ENCODE data around the gene CYP4F22. TPM values are rescaled to one million over a fixed set of nuclear protein-coding genes. Genes with fewer than 3 reads are reported as not detected.

CYP4F22 gene
- total RNA-seq, 2 experiments from 2014 or later = not detected

DNA sequence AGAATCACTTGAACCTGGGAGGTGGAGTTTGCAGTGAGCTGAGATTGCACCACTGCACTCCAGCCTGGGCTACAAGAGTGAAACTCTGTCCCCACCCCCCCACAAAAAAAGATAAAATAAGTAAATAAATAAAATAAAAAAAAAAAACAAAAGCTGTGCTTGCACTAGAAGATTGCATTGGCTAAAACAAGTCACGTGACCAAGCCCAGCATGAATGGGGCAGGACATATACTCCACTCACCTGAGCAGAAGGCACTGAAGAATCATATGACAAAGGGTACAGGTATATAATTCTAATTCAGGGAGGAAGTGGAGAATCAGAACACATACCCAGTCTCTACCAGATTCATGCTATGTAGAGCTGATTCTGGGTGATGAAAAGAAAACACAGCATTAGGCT, 36.6 kb downstream of the CYP4F22 start:
- CTCF ChIA-PET (ENCODE audit: unreplicated experiment) = no interaction called here
- TF ChIP-seq EZH2phosphoT487 (IDR thresholded peaks at IDR 0.05; ENCODE audit: borderline replicate concordance, low read depth, low read length) = no peak
- TF ChIP-seq, protein P1, sequence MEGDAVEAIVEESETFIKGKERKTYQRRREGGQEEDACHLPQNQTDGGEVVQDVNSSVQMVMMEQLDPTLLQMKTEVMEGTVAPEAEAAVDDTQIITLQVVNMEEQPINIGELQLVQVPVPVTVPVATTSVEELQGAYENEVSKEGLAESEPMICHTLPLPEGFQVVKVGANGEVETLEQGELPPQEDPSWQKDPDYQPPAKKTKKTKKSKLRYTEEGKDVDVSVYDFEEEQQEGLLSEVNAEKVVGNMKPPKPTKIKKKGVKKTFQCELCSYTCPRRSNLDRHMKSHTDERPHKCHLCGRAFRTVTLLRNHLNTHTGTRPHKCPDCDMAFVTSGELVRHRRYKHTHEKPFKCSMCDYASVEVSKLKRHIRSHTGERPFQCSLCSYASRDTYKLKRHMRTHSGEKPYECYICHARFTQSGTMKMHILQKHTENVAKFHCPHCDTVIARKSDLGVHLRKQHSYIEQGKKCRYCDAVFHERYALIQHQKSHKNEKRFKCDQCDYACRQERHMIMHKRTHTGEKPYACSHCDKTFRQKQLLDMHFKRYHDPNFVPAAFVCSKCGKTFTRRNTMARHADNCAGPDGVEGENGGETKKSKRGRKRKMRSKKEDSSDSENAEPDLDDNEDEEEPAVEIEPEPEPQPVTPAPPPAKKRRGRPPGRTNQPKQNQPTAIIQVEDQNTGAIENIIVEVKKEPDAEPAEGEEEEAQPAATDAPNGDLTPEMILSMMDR (conservative IDR thresholded peaks at IDR 0.05; ENCODE audit: low read length) = no peak
- BruUV-seq (replicated peaks) = no TSS peak
- Histone ChIP-seq H4K20me1 (ENCODE audit: insufficient read depth, low read length) (no peaks in the 10 kb centered on the region), H3K27ac (ENCODE audit: low read depth, low read length, poor library complexity, severe bottlenecking) (no peak overlapping the region), H3K4me3 (ENCODE audit: low read depth, low read length, poor library complexity, severe bottlenecking) (no peak overlapping the region), H3K9me3 (ENCODE audit: low read length) (no peaks in the 10 kb centered on the region), H3K4me1 (ENCODE audit: insufficient read depth, low read length, poor library complexity, severe bottlenecking) (no peaks in the 10 kb centered on the region), H3K36me3 (ENCODE audit: insufficient read depth, low read length) (no peaks in the 10 kb centered on the region), H3K79me2 (ENCODE audit: insufficient read depth, low read depth, low read length) (no peaks in the 10 kb centered on the region), H3K9me2 (ENCODE audit: insufficient read depth, low read length) (no peaks in the 10 kb centered on the region), H2AFZ (ENCODE audit: low read length) (no peak overlapping the region), H3K4me2 (ENCODE audit: low read length) (no peak overlapping the region)
- no peak for DNase-seq (ENCODE audit: low spot score)
- POLR2A ChIA-PET = interaction anchor here (0.5 kb wide), 1 partner anchor 70 kb away, joined by 4 read pairs; no protein-coding TSS in a partner anchor
- intact Hi-C loops (cut with micrococcal nuclease; ENCODE audit: unreplicated experiment) = no loop called here

GRCh38 chr19:15548648-15549047, 40.3 kb downstream of the CYP4F22 start:
- H3K27ac ChIP-seq (ENCODE audit: low read depth, low read length, poor library complexity, severe bottlenecking) = no peak overlapping the region
- no peaks in the 10 kb centered on the region for H3K9me2 ChIP-seq (ENCODE audit: insufficient read depth, low read length)
- ChIA-PET POLR2A (no interaction called here), CTCF (ENCODE audit: unreplicated experiment) (no interaction called here)
- no peak overlapping the region for H2AFZ ChIP-seq (ENCODE audit: low read length)
- intact Hi-C loops (cut with micrococcal nuclease; ENCODE audit: unreplicated experiment) = no loop called here
- TF ChIP-seq, protein P1 (conservative IDR thresholded peaks at IDR 0.05; ENCODE audit: low read length) = no peak
- no peak for TF ChIP-seq EZH2phosphoT487 (IDR thresholded peaks at IDR 0.05; ENCODE audit: borderline replicate concordance, low read depth, low read length)
- no peak overlapping the region for H3K4me3 ChIP-seq (ENCODE audit: low read depth, low read length, poor library complexity, severe bottlenecking)
- H3K79me2 ChIP-seq (ENCODE audit: insufficient read depth, low read depth, low read length) = no peaks in the 10 kb centered on the region
- no peaks in the 10 kb centered on the region for H3K36me3 ChIP-seq (ENCODE audit: insufficient read depth, low read length)
- H3K4me1 ChIP-seq (ENCODE audit: insufficient read depth, low read length, poor library complexity, severe bottlenecking) = no peaks in the 10 kb centered on the region
- no peaks in the 10 kb centered on the region for H4K20me1 ChIP-seq (ENCODE audit: insufficient read depth, low read length)
- H3K9me3 ChIP-seq (ENCODE audit: low read length) = no peaks in the 10 kb centered on the region
- H3K4me2 ChIP-seq (ENCODE audit: low read length) = no peak overlapping the region
- no peak for DNase-seq (ENCODE audit: low spot score)
- BruUV-seq (replicated peaks) = no TSS peak

GRCh38 chr19:15549581-15549980, 41.3 kb downstream of the CYP4F22 start:
- BruUV-seq (replicated peaks) = no TSS peak
- Histone ChIP-seq H3K4me2 (ENCODE audit: low read length) (no peak overlapping the region), H3K27ac (ENCODE audit: low read depth, low read length, poor library complexity, severe bottlenecking) (no peak overlapping the region), H4K20me1 (ENCODE audit: insufficient read depth, low read length) (no peaks in the 10 kb centered on the region), H3K79me2 (ENCODE audit: insufficient read depth, low read depth, low read length) (no peaks in the 10 kb centered on the region), H3K36me3 (ENCODE audit: insufficient read depth, low read length) (no peaks in the 10 kb centered on the region), H3K9me2 (ENCODE audit: insufficient read depth, low read length) (no peaks in the 10 kb centered on the region), H3K4me1 (ENCODE audit: insufficient read depth, low read length, poor library complexity, severe bottlenecking) (no peaks in the 10 kb centered on the region), H3K4me3 (ENCODE audit: low read depth, low read length, poor library complexity, severe bottlenecking) (no peak overlapping the region), H2AFZ (ENCODE audit: low read length) (no peak overlapping the region), H3K9me3 (ENCODE audit: low read length) (no peaks in the 10 kb centered on the region)
- intact Hi-C loops (cut with micrococcal nuclease; ENCODE audit: unreplicated experiment) = no loop called here
- ChIA-PET CTCF (ENCODE audit: unreplicated experiment) (no interaction called here), POLR2A (interaction anchor here (0.6 kb wide), 1 partner anchor 9 kb away, joined by 3 read pairs; no protein-coding TSS in a partner anchor)
- no peak for TF ChIP-seq EZH2phosphoT487 (IDR thresholded peaks at IDR 0.05; ENCODE audit: borderline replicate concordance, low read depth, low read length)
- DNase-seq (ENCODE audit: low spot score) = no peak
